NCI-H2107 treated with DMSO at 0.1 percent for 48 hours (cell line): ENCODE results near the gene TMEM94.

Experiments
- DNase-seq: peaks from one replicate; lab custom pipeline; 2025; ENCODE audit not compliant: unreplicated experiment; lab: John Stamatoyannopoulos, UW

Gene TMEM94

GRCh38 chr17:75494326-75494877 is 38.0 kb downstream of the TMEM94 start:
- DNase-seq, result no peak

- DNase-seq, result no peak
Measured at GRCh38 chr17:75496005-75496404, 39.6 kb downstream of the TMEM94 start.

- no peak for DNase-seq
Measured at GRCh38 chr17:75498039-75498725, 41.7 kb downstream of the TMEM94 start.

GRCh38 chr17:75498726-75499213 is 42.3 kb downstream of the TMEM94 start:
- no peak for DNase-seq

- DNase-seq, result no peak
Measured at GRCh38 chr17:75499313-75500022, 43.0 kb downstream of the TMEM94 start.

- DNase-seq, result no peak
Measured at GRCh38 chr17:75500419-75501216, 44.2 kb downstream of the TMEM94 start.

- no peak for DNase-seq
Measured at GRCh38 chr17:75501378-75502071, 45.1 kb downstream of the TMEM94 start.

- no peak for DNase-seq
Measured at GRCh38 chr17:75502072-75502720, 45.8 kb downstream of the TMEM94 start.

DNA sequence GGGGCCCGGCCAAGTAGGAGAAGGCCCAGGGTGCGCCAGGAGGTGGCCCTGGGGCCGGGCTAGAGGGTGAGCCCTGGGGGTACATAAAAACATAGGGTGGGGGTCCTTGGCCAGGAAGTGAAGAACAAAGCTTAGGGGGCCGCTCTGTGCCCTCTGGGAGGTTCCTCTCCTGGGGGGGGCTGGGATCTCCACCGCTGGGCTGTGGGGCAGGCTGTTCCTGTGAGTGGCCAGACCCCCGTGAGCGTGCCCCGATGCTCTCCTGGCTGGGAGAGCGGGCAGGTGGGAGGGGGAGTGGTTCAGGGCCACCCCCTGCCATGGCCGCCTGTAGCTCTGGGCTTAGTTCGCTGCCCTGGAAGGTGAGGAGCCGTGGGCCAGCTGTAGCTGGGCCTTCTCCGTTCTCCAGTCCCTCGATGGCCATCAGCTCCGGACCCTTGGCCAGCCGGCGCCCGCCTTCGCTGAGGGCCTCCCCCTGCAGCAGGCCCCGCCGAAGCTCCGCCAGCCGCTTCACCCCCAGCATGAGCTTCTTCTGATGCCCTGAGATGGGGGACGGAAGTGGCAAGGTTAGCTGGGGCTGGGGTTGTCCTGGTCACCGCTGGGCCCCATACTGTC is 46.4 kb downstream of the TMEM94 start:
- DNase-seq, result no peak

GRCh38 chr17:75503337-75503950 is 47.0 kb downstream of the TMEM94 start:
- DNase-seq, result no peak

- DNase-seq, result no peak
Measured at GRCh38 chr17:75503976-75504346, 47.5 kb downstream of the TMEM94 start.

- DNase-seq, result no peak
Measured at GRCh38 chr17:75504347-75505151, 48.1 kb downstream of the TMEM94 start.

DNA sequence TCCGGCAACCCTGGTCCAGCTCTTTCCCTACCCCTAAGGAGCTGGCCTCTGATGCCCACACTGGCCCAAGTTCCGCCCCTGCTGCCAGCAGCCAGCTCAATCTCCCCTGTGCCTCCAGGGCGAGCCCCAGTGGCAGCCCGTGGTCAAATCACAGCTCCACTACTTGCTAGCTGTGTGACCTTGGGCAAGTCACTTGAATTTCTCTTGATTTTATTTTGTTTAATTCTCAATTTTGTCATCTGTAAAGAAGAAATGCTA is 48.6 kb downstream of the TMEM94 start:
- DNase-seq, result no peak

DNA sequence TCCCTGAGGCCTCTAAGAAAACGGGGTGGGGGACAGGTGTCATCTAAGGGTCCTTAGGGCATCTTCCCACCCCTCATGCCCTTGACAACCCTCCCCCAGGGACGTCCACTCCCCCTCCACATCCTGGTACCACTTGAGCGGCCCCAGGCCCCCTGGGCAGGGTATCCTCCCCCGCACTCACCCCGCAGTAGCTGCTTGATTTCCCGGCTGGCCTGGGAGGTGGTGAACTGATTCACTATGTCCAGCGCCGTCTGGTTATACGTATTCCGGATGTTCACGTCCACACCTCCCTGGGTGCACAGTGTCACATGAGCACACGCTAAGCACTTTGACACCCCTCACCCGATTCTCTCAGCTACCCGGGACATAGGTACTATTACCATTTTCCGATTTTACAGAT is 49.2 kb downstream of the TMEM94 start:
- DNase-seq, result no peak

DNA sequence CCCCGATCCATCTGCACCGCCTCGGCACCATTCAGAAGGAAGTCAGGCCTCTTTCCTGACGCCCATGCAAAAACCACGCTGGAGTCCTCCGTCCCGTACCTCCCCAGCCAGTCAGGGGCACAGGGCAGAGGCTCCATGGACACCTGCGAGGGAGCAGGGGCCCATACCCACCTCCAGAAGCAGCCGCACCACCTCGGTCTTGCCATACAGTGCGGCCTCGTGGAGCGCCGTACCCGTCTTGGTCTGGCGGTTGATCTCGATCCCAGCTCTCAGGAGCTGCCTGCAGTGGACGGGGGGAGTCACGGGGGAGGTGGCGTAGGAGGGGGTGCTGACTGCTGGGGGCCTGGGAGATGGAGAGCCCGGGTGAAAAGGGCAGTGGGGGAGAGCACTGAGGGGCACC is 49.7 kb downstream of the TMEM94 start:
- no peak for DNase-seq

DNA sequence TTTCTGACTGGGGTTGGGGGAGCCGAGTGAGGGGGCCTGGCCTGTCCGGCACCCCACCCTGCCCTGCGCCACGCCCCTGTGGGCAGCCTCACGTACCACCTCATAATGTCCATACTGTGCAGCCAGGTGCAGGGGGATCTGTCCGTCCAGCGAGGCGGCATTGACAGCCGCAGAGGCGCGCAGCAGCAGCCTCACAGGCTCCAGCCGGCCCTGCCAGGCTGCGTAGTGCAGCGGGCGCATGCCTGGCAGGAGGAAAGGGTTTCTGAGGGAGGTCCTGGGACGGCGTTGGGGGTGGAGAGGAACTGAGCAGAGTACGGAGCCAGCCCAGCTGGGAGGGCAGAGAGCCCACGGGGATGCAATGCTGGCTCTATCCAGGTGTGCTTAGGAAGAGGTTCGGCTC is 50.5 kb downstream of the TMEM94 start:
- DNase-seq, result no peak

DNA sequence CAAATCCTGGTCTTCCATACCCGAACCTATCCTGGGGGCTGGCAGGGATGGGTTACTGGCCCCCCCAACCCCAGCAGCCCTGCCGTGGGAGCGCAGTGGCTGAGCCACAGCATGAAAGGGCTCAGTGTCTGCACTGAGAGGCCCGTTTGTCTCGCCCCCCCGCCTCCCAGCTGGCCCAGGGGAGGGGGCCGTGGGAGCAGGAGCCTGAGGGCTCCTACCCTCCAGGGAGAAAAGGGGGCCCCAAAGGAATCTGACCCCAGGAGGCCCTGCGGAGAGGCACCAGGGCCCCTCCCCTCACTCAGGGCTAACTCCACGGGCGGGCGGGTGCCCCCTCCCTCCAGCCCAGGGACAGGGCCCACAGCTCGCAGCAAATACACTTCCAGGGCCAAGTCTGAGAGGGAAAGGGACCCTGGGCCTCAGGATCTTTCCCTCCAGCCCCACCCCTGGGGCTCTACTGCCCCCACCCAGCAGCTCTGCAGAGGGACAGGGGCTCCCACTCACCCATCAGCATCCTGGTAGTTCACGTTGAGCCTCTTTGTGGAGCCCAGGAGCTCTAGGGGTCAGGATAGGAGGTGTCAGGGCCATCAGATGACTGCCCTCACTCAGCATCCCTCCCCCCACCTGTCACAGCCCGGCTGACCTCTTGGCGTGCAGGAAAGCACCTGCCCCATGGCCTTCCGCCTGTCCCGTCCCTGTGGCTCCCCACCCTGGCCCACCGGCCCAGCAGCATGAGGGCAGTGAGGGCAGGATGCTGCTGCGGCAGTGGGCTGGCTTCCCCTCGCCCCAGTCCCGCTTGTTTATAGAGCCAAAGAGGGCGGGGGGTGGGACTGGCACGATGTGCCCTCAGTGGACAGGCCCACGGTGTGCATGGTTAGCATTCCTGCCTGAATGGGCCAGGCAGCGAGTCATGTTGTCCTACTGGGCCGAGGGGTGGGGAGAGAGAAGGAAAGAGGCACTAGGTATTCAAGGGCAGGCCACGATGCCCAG is 51.6 kb downstream of the TMEM94 start:
- DNase-seq, result no peak

- DNase-seq, result no peak
Measured at GRCh38 chr17:75508931-75509361, 52.5 kb downstream of the TMEM94 start.
